HFFc6 (cell line): ENCODE data around the gene TP63. TPM values are rescaled to one million over a fixed set of nuclear protein-coding genes. Genes with fewer than 3 reads are reported as not detected.

ENCODE experiments used
- DNase-seq: peaks from one replicate; pipeline ENCODE4 v3.0.0-alpha.2; 2018
- H3K27ac Mint-ChIP-seq: 2 replicates; pipeline ENCODE4 v1.8.0; 2020; ENCODE audit warnings: mild to moderate bottlenecking, mixed read lengths
- H3K27me3 Mint-ChIP-seq: 2 replicates; pipeline ENCODE4 v1.8.0; 2021; ENCODE audit warnings: mild to moderate bottlenecking, moderate library complexity, mixed read lengths; ENCODE audit not compliant: insufficient read depth
- H3K36me3 Mint-ChIP-seq: 2 replicates; pipeline ENCODE4 v1.8.0; 2021; ENCODE audit warnings: low read depth, mixed read lengths
- H3K4me1 Mint-ChIP-seq: 2 replicates; pipeline ENCODE4 v1.8.0; 2020; ENCODE audit warnings: low read depth, mixed read lengths
- H3K4me3 Mint-ChIP-seq: 2 replicates; pipeline ENCODE4 v1.8.0; 2020; ENCODE audit warnings: mild to moderate bottlenecking, moderate library complexity, mixed read lengths
- H3K9me3 Mint-ChIP-seq: 2 replicates; pipeline ENCODE4 v1.8.0; 2020; ENCODE audit warnings: mild to moderate bottlenecking, mixed read lengths
- total RNA-seq, 6 experiments: library from RNA; stranded (reverse); fragmentation: NEBNext Ultra II Directional; extraction: Animal tissue kit (Norgen Biotek cat#: 25700); gene quantifications; 2 replicates in 1 of 6; 3 replicates in 5 of 6; pipeline ENCODE4 v1.2.3, GENCODE V29; 2021
- TF ChIP-seq, protein P1 (sequence below): fragments of 200-600 bp; sonication (generic); IDR thresholded peaks from 2 replicates; pipeline ENCODE4 v1.5.0; 2021; ENCODE audit warnings: antibody characterized with exemption, mild to moderate bottlenecking

TP63 gene
- total RNA-seq, 6 experiments from 2014 or later: not detected

DNA sequence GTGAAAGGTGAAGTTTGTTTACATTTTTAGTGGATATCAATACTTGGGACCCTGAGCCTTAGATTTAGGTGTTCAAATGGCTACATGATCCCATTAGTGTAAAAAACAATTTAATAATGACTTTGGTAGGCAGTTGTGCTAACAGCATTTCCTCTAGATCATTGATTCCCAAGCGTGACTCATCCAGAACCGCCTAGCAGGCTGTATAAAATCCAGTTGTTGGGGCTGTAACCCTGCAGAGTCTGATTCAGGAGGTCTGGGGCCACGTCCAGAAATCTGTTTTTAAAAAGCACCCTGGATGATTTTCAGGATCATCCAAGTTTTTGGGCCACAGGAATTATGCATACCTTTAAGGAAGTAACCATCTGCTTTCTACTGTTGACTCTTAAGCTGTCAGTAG is 156.4 kb downstream of the TP63 start:
- no peak overlapping the region for H3K27ac Mint-ChIP-seq
- no peak for DNase-seq

DNA sequence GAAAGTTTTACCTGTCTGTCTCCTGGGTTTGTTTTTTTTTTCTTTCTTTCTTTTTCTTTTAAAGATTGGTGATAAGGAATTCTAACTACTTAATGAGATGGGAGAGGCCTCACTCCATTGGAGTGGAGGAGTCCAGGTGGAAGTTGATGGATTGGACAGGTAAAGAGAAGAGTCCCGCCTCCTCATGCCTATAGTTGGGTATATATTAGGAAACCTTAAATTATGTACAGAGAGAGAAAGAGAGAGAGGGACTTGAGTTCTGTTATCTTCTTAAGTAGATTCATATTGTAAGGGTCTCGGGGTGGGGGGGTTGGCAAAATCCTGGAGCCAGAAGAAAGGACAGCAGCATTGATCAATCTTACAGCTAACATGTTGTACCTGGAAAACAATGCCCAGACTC is 158.2 kb downstream of the TP63 start:
- Mint-ChIP-seq H3K4me3 (no peak overlapping the region), H3K4me1 (no peaks in the 10 kb centered on the region), H3K9me3 (no peaks in the 10 kb centered on the region), H3K27ac (no peak overlapping the region), H3K36me3 (no peaks in the 10 kb centered on the region), H3K27me3 (peaks cover 3% of the 10 kb centered on the region; the same call in 1 of the 2 replicates)
- DNase-seq: no peak
- TF ChIP-seq, protein P1, sequence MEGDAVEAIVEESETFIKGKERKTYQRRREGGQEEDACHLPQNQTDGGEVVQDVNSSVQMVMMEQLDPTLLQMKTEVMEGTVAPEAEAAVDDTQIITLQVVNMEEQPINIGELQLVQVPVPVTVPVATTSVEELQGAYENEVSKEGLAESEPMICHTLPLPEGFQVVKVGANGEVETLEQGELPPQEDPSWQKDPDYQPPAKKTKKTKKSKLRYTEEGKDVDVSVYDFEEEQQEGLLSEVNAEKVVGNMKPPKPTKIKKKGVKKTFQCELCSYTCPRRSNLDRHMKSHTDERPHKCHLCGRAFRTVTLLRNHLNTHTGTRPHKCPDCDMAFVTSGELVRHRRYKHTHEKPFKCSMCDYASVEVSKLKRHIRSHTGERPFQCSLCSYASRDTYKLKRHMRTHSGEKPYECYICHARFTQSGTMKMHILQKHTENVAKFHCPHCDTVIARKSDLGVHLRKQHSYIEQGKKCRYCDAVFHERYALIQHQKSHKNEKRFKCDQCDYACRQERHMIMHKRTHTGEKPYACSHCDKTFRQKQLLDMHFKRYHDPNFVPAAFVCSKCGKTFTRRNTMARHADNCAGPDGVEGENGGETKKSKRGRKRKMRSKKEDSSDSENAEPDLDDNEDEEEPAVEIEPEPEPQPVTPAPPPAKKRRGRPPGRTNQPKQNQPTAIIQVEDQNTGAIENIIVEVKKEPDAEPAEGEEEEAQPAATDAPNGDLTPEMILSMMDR: no peak

More for the DNA sequence above, 156.4 kb downstream of the TP63 start:
- no peaks in the 10 kb centered on the region for H3K36me3 Mint-ChIP-seq
- H3K9me3 Mint-ChIP-seq: no peaks in the 10 kb centered on the region
- H3K27me3 Mint-ChIP-seq: peaks cover 3% of the 10 kb centered on the region; the same call in 1 of the 2 replicates
- H3K4me1 Mint-ChIP-seq: no peaks in the 10 kb centered on the region
- no peak overlapping the region for H3K4me3 Mint-ChIP-seq
- TF ChIP-seq, protein P1: no peak

DNA sequence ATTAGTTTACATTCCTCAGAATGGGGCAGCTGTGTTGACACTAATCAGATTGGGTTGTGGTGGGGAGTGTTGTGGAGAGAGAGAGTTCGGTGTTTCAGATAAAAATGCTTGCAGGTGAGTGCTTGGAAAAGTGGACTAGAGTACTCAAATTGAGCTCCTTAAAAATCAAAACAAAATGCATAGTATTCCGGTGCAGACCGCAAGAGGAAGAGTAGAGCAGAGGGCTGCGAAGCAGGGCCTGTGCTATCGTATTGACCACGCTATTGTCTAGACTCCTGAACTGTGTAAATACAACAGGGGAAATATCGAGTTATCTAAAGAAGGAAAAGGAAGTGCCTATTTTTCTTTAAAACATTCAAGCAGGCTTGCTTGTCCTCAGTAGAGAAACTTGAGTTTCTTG is 159.5 kb downstream of the TP63 start:
- no peaks in the 10 kb centered on the region for H3K9me3 Mint-ChIP-seq
- DNase-seq: no peak
- H3K27me3 Mint-ChIP-seq: peaks cover 3% of the 10 kb centered on the region; the same call in 1 of the 2 replicates
- H3K27ac Mint-ChIP-seq: no peak overlapping the region
- H3K4me1 Mint-ChIP-seq: no peaks in the 10 kb centered on the region
- no peaks in the 10 kb centered on the region for H3K36me3 Mint-ChIP-seq
- TF ChIP-seq, protein P1: no peak
- no peak overlapping the region for H3K4me3 Mint-ChIP-seq

DNA sequence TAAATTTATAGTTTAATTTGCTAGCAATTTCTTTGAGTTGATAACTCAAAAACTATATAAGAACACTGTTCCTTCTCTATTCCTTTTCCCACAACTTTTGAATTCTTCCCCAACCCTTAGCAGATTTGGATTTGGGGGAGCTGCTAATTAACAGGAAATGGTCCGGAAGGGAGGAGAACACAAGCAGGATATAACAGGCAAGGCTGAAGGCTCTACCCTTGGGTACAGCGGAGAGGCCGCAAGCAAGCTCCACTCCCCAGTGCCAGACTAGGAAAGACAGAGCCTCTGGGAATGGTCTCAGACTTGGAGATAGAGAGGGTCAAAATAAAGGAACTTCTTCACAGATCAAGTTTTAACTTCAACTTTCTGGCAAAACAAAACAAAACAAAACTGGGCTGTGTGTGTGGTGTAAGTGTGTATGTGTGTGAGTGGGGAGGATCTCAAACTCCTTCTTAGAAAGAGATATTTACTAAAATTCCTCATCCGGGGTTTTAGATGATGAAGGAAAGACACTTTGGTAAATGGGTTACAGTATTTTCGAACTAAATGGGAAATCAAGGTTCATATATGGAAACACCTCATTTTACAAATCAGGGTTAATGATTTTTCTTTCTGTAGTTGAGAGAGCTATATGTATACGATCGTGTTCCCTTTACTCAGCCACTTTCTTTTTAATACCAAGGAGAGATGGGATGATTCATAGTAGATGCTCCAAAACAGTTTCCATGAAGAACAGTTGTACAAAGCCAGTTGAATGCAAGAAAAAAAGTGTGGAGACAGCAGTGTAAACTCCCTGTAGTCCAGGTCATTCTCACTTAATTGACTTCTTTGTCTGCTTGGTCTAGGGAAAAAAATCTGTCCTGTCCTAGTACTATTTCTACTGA is 161.1 kb downstream of the TP63 start:
- no peaks in the 10 kb centered on the region for H3K9me3 Mint-ChIP-seq
- no peak overlapping the region for H3K27ac Mint-ChIP-seq
- no peaks in the 10 kb centered on the region for H3K36me3 Mint-ChIP-seq
- TF ChIP-seq, protein P1: no peak
- no peak overlapping the region for H3K4me3 Mint-ChIP-seq
- no peak for DNase-seq
- H3K4me1 Mint-ChIP-seq: no peaks in the 10 kb centered on the region
- peaks cover 3% of the 10 kb centered on the region; the same call in 1 of the 2 replicates for H3K27me3 Mint-ChIP-seq

DNA sequence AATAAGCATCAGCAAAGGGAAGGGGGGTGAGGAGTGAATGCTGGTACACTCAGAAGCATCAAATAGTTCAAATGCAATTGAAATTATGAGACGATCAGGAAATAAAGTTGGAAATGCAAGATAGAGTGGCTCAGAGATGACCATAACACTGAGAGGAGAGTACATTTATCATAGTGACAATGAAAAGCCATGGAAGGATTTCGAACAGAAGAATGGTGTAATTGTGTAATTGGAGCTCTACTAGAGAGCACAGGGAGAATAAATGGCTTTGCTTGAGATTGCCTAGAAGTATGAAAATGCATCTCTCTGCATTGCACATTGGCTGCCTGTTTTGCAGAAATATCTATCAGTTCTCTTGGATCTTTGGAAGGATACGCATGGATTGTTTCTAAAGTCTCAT is 163.3 kb downstream of the TP63 start:
- H3K4me1 Mint-ChIP-seq: no peaks in the 10 kb centered on the region
- DNase-seq: no peak
- TF ChIP-seq, protein P1: no peak
- no peaks in the 10 kb centered on the region for H3K36me3 Mint-ChIP-seq
- H3K27ac Mint-ChIP-seq: no peak overlapping the region
- H3K9me3 Mint-ChIP-seq: no peaks in the 10 kb centered on the region
- no peak overlapping the region for H3K4me3 Mint-ChIP-seq
- peaks cover 6% of the 10 kb centered on the region; the same call in 1 of the 2 replicates for H3K27me3 Mint-ChIP-seq
